ENCODE data around the gene PANK1.

The PANK1 gene

DNA sequence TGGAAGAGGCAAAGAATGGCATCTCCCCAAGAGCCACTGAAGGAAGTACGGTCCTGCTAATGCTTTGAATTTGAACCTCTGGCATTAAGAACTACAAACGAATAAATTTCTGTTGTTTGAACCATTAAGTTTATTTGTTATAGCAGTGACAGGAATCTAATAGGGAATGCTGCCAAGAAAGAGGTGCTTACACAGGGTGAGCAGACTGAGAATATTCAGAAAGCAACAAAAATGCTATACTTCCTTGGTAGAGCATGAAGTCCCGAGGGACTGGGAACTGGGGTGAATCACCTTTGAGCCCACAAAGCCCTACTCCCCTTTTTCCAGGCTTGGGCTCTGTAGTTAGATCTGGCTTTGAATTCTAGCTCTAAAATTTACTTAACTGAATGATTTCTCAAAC is 45.0 kb downstream of the PANK1 start:
- Histone ChIP-seq H3K4me2 (ENCODE audit: low read length) (no peak overlapping the region), H3K27me3 (ENCODE audit: control insufficient read depth, low read length) (no peaks in the 10 kb centered on the region), H3K36me3 (ENCODE audit: control insufficient read depth, low read length) (peaks cover 24% of the 10 kb centered on the region), H3K9me2 (replicated peaks; ENCODE audit: control insufficient read depth, low read length) (no peaks in the 10 kb centered on the region), H3K9me3 (ENCODE audit: control insufficient read depth, insufficient read depth, low read length) (no peaks in the 10 kb centered on the region), H3K79me2 (ENCODE audit: control insufficient read depth, low read length) (no peaks in the 10 kb centered on the region), H4K20me1 (ENCODE audit: control insufficient read depth, insufficient read depth, low read depth, low read length) (no peaks in the 10 kb centered on the region), H3K4me3 (ENCODE audit: low read length) (no peak overlapping the region), H3K4me1 (ENCODE audit: control insufficient read depth, low read length) (no peaks in the 10 kb centered on the region), H3K27ac (ENCODE audit: low read depth, low read length) (no peak overlapping the region), H3F3A (ENCODE audit: control insufficient read depth, insufficient read depth) (no peaks in the 10 kb centered on the region)
- TF ChIP-seq CTCF (IDR thresholded peaks at IDR 0.05; ENCODE audit: low read depth, low read length, poor library complexity, severe bottlenecking): no peak
- no peak for TF ChIP-seq EZH2phosphoT487 (IDR thresholded peaks at IDR 0.05; ENCODE audit: borderline replicate concordance, low read length)

DNA sequence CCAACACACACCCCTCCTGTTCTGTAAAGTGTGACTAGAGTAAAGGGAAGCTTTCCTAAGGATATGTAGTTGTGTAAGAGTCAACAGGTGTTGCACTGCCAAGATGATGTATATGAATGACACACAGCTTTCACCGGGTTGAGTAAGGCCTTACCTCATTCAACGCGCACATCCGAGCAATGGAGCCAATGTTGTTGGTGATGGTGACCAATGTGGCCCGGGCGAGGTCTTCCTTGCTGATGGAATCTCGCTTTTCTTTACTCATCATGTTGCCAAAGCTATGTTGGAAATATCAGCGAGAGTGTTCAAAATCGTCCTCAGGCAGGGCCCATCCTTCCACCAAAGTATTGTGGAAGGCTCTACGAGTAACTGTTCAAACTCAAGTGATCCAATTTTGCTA is 52.0 kb downstream of the PANK1 start:
- Histone ChIP-seq H3K4me3 (ENCODE audit: low read length) (no peak overlapping the region), H3K36me3 (ENCODE audit: control insufficient read depth, low read length) (peaks cover 39% of the 10 kb centered on the region), H3K27ac (ENCODE audit: low read depth, low read length) (no peak overlapping the region), H4K20me1 (ENCODE audit: control insufficient read depth, insufficient read depth, low read depth, low read length) (no peaks in the 10 kb centered on the region), H3K9me3 (ENCODE audit: control insufficient read depth, insufficient read depth, low read length) (no peaks in the 10 kb centered on the region), H3K4me2 (ENCODE audit: low read length) (no peak overlapping the region), H3K79me2 (ENCODE audit: control insufficient read depth, low read length) (no peaks in the 10 kb centered on the region), H3K9me2 (replicated peaks; ENCODE audit: control insufficient read depth, low read length) (no peaks in the 10 kb centered on the region), H3F3A (ENCODE audit: control insufficient read depth, insufficient read depth) (no peaks in the 10 kb centered on the region), H3K27me3 (ENCODE audit: control insufficient read depth, low read length) (no peaks in the 10 kb centered on the region), H3K4me1 (ENCODE audit: control insufficient read depth, low read length) (no peaks in the 10 kb centered on the region)
- no peak for TF ChIP-seq CTCF (IDR thresholded peaks at IDR 0.05; ENCODE audit: low read depth, low read length, poor library complexity, severe bottlenecking)
- TF ChIP-seq EZH2phosphoT487 (IDR thresholded peaks at IDR 0.05; ENCODE audit: borderline replicate concordance, low read length): no peak

GRCh38 chr10:89592539-89592938 is 52.5 kb downstream of the PANK1 start:
- peaks cover 41% of the 10 kb centered on the region for H3K36me3 ChIP-seq (ENCODE audit: control insufficient read depth, low read length)

More at GRCh38 chr10:89592539-89592938, 52.5 kb downstream of the PANK1 start:
- H3K4me2 ChIP-seq (ENCODE audit: low read length): no peak overlapping the region
- no peaks in the 10 kb centered on the region for H3K4me1 ChIP-seq (ENCODE audit: control insufficient read depth, low read length)
- H3F3A ChIP-seq (ENCODE audit: control insufficient read depth, insufficient read depth): no peaks in the 10 kb centered on the region
- no peaks in the 10 kb centered on the region for H3K9me3 ChIP-seq (ENCODE audit: control insufficient read depth, insufficient read depth, low read length)
- H3K27me3 ChIP-seq (ENCODE audit: control insufficient read depth, low read length): no peaks in the 10 kb centered on the region
- TF ChIP-seq CTCF (IDR thresholded peaks at IDR 0.05; ENCODE audit: low read depth, low read length, poor library complexity, severe bottlenecking): no peak
- TF ChIP-seq EZH2phosphoT487 (IDR thresholded peaks at IDR 0.05; ENCODE audit: borderline replicate concordance, low read length): no peak
- no peak overlapping the region for H3K4me3 ChIP-seq (ENCODE audit: low read length)
- H3K79me2 ChIP-seq (ENCODE audit: control insufficient read depth, low read length): no peaks in the 10 kb centered on the region
- H3K27ac ChIP-seq (ENCODE audit: low read depth, low read length): no peak overlapping the region
- no peaks in the 10 kb centered on the region for H3K9me2 ChIP-seq (replicated peaks; ENCODE audit: control insufficient read depth, low read length)
- H4K20me1 ChIP-seq (ENCODE audit: control insufficient read depth, insufficient read depth, low read depth, low read length): no peaks in the 10 kb centered on the region

Measured in DOHH2 (cell line).